IPS DF 6.9 (cell line): Measurements from ENCODE around the gene SYT4.

Experiments used
- DNase-seq: peaks from one replicate; pipeline ENCODE4 v3.0.0-alpha.2; 2013; ENCODE audit warnings: low read depth, low spot score
- H3K27ac ChIP-seq: one replicate; pipeline ENCODE4 v1.5.1; 2013; ENCODE audit warnings: low read length, control low read depth
- H3K27me3 ChIP-seq: 2 replicates; pipeline ENCODE4 v1.6.1; 2013; ENCODE audit warnings: mild to moderate bottlenecking, low read length; ENCODE audit not compliant: control insufficient read depth, insufficient read depth
- H3K36me3 ChIP-seq: 2 replicates; pipeline ENCODE4 v1.6.1; 2013; ENCODE audit warnings: low read length; ENCODE audit not compliant: control insufficient read depth, insufficient read depth
- H3K4me1 ChIP-seq: 2 replicates; pipeline ENCODE4 v1.6.1; 2013; ENCODE audit warnings: low read length; ENCODE audit not compliant: control insufficient read depth, insufficient read depth
- H3K4me3 ChIP-seq: 2 replicates; pipeline ENCODE4 v1.5.1; 2013; ENCODE audit warnings: mild to moderate bottlenecking, low read length
- H3K9me3 ChIP-seq: 2 replicates; pipeline ENCODE4 v1.6.1; 2013; ENCODE audit warnings: low read length, inconsistent platforms; ENCODE audit not compliant: control insufficient read depth, insufficient read depth
- WGBS: extraction: QIAGEN DNeasy Blood & Tissue Kit; methylation state at CpG from one replicate; pipeline ENCODE4 v1.1.7; 2013; ENCODE audit warnings: mixed read lengths, missing lambda C conversion rate; ENCODE audit not compliant: insufficient read length, insufficient coverage; 5-methylcytosine and 5-hydroxymethylcytosine counted together

SYT4 gene

GRCh38 chr18:43222501-43222900, 54.8 kb downstream of the SYT4 start:
- WGBS = no CpG with 5 or more reads among the region's 2 CpGs

DNA sequence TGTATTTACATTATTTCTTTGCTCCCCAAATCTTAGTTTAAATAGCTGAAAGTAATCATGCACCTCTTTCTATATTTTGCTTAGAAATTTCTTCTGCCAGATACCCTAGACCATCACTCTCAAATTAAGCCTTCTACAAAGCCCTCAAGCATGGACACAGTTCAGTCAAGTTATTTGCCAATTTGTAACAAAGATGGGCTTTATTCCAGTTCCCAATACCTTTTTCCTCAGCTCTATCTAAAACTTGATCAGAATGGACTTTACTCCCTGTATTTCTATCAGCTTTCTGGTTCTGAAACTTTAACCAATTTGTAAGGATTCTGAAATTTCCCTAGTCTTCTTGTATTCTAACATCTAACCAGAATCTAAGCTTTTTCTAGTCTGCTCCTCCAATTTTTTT, 56.6 kb downstream of the SYT4 start:
- DNase-seq = no peak
- no peaks in the 10 kb centered on the region for H3K27me3 ChIP-seq
- H3K4me1 ChIP-seq = no peaks in the 10 kb centered on the region
- no peak overlapping the region for H3K4me3 ChIP-seq
- no peaks in the 10 kb centered on the region for H3K9me3 ChIP-seq
- no peaks in the 10 kb centered on the region for H3K36me3 ChIP-seq
- no peak overlapping the region for H3K27ac ChIP-seq

More at GRCh38 chr18:43222501-43222900, 54.8 kb downstream of the SYT4 start:
- H3K27me3 ChIP-seq = no peaks in the 10 kb centered on the region
- DNase-seq = no peak
- no peaks in the 10 kb centered on the region for H3K9me3 ChIP-seq
- H3K4me1 ChIP-seq = no peaks in the 10 kb centered on the region
- no peak overlapping the region for H3K27ac ChIP-seq
- no peak overlapping the region for H3K4me3 ChIP-seq
- no peaks in the 10 kb centered on the region for H3K36me3 ChIP-seq
